CD4-positive, alpha-beta T cell treated with Interleukin-15 for 1 hour (primary cell): ENCODE results near the gene LTBP1.

Source experiments
- DNase-seq: peaks from one replicate; pipeline ENCODE4 v3.0.0-alpha.2; 2020

Gene LTBP1

GRCh38 chr2:33011941-33012340, 65.2 kb downstream of the LTBP1 start:
- DNase-seq = no peak

GRCh38 chr2:33013684-33014110, 66.9 kb downstream of the LTBP1 start:
- no peak for DNase-seq

GRCh38 chr2:33014268-33014667, 67.5 kb downstream of the LTBP1 start:
- no peak for DNase-seq

GRCh38 chr2:33015421-33016142, 68.8 kb downstream of the LTBP1 start:
- DNase-seq = no peak

- no peak for DNase-seq
Observed at GRCh38 chr2:33018271-33018670, 71.5 kb downstream of the LTBP1 start.

GRCh38 chr2:33019796-33020195, 73.0 kb downstream of the LTBP1 start:
- no peak for DNase-seq

GRCh38 chr2:33020883-33021282, 74.1 kb downstream of the LTBP1 start:
- DNase-seq = no peak

- DNase-seq = no peak
Observed at GRCh38 chr2:33021542-33022227, 74.9 kb downstream of the LTBP1 start.

GRCh38 chr2:33022395-33022985, 75.7 kb downstream of the LTBP1 start:
- no peak for DNase-seq

GRCh38 chr2:33022989-33023727, 76.4 kb downstream of the LTBP1 start:
- DNase-seq = no peak

- DNase-seq = no peak
Observed at GRCh38 chr2:33023728-33024500, 77.2 kb downstream of the LTBP1 start.

GRCh38 chr2:33024758-33025157, 78.0 kb downstream of the LTBP1 start:
- DNase-seq = no peak

- DNase-seq = no peak
Observed at GRCh38 chr2:33029459-33029858, 82.7 kb downstream of the LTBP1 start.

- no peak for DNase-seq
Observed at GRCh38 chr2:33029926-33030325, 83.2 kb downstream of the LTBP1 start.

- DNase-seq = no peak
Observed at GRCh38 chr2:33030326-33030725, 83.6 kb downstream of the LTBP1 start.

GRCh38 chr2:33032245-33032644, 85.5 kb downstream of the LTBP1 start:
- no peak for DNase-seq

- no peak for DNase-seq
Observed at GRCh38 chr2:33033606-33034081, 86.9 kb downstream of the LTBP1 start.

GRCh38 chr2:33034784-33035183, 88.0 kb downstream of the LTBP1 start:
- no peak for DNase-seq

- no peak for DNase-seq
Observed at GRCh38 chr2:33038230-33038629, 91.5 kb downstream of the LTBP1 start.

GRCh38 chr2:33038799-33039198, 92.0 kb downstream of the LTBP1 start:
- DNase-seq = no peak

- no peak for DNase-seq
Observed at GRCh38 chr2:33040541-33040940, 93.8 kb downstream of the LTBP1 start.

GRCh38 chr2:33042265-33042664, 95.5 kb downstream of the LTBP1 start:
- DNase-seq = no peak

- no peak for DNase-seq
Observed at GRCh38 chr2:33042819-33043218, 96.1 kb downstream of the LTBP1 start.
